Heart right ventricle (tissue), 16 donors: Measurements from ENCODE around the gene STXBP3. TPM values are rescaled to one million over a fixed set of nuclear protein-coding genes. Genes with fewer than 3 reads are reported as not detected.

Experiments
- ATAC-seq, 8 donors: fragments of 200-7000 bp; cut with Tn5 transposase; one replicate each; pipeline ENCODE4 v1.9.1; 2020; ENCODE audit warnings: mild to moderate bottlenecking in 8 of 8, moderate library complexity in 8 of 8, moderate number of reproducible peaks in 1 of 8
- DNase-seq, 2 donors: peaks; one replicate each; pipeline ENCODE4 v3.0.0-alpha.2; 2020
- H3K27ac ChIP-seq, 10 donors: fragments of 200-600 bp; sonication (generic) in 2 of 10; one replicate each; pipeline versions ENCODE4 v1.5.0 to v1.8.0; 2020 to 2022; ENCODE audit warnings: mild to moderate bottlenecking in 3 of 10
- H3K27me3 ChIP-seq, 7 donors: fragments of 200-600 bp; one replicate each; pipeline ENCODE4 v1.8.0; 2021 to 2022; ENCODE audit warnings: mild to moderate bottlenecking in 2 of 7
- H3K36me3 ChIP-seq, 9 donors: fragments of 200-600 bp; sonication (generic) in 1 of 9; one replicate each; pipeline versions ENCODE4 v1.5.0 to v1.8.0; 2020 to 2022; ENCODE audit warnings: mild to moderate bottlenecking in 2 of 9
- H3K4me1 ChIP-seq, 9 donors: fragments of 200-600 bp; sonication (generic) in 1 of 9; one replicate each; pipeline versions ENCODE4 v1.5.0 to v1.8.0; 2020 to 2022; ENCODE audit warnings: mild to moderate bottlenecking in 4 of 9
- H3K4me3 ChIP-seq, 10 donors: fragments of 200-600 bp; sonication (generic) in 2 of 10; one replicate each; pipeline versions ENCODE4 v1.5.0 to v1.8.0; 2020 to 2022; ENCODE audit warnings: mild to moderate bottlenecking in 7 of 10, moderate library complexity in 2 of 10
- H3K9me3 ChIP-seq, 11 donors: fragments of 200-600 bp in 10 of 11; sonication (generic) in 2 of 11; one replicate each; pipeline versions ENCODE4 v1.5.0 to v1.8.0; 2013 to 2022; ENCODE audit warnings: mild to moderate bottlenecking in 2 of 11, control low read depth in 1 of 11, moderate library complexity in 1 of 11
- WGBS, 2 donors: extraction: QIAGEN DNeasy Blood & Tissue Kit; methylation state at CpG; one replicate each; pipeline ENCODE4 v1.1.7; 2013; ENCODE audit warnings: inconsistent platforms in 1 of 2; 5-methylcytosine and 5-hydroxymethylcytosine counted together
- intact Hi-C, 10 donors: fragments of 100-400 bp; cut with DNase I; formaldehyde crosslinking; loops; one replicate each; pipeline versions ENCODE4 v1.11.1 to v1.14.2; 2022
- polyA plus RNA-seq, 2 donors: library from polyadenylated mRNA; stranded (reverse); fragments of 200-250 nt; gene quantifications; one replicate each; pipeline ENCODE4 v1.2.3, GENCODE V29; 2013
- total RNA-seq, 10 donors: library from RNA; stranded (reverse); fragmentation: NEBNext Ultra II Directional in 3 of 10; extraction: Animal tissue kit (Norgen Biotek cat#: 25700) in 3 of 10; gene quantifications; one replicate each; pipeline versions ENCODE4 v1.2.1 to v1.2.4, GENCODE V29; 2021 to 2023
- TF ChIP-seq, protein P1 (sequence below), 9 donors: fragments of 200-600 bp; sonication (generic) in 2 of 9; IDR thresholded peaks; one replicate each; pipeline versions ENCODE4 v1.5.0 to v1.8.0; 2021 to 2022; ENCODE audit warnings: antibody characterized with exemption in 9 of 9, mild to moderate bottlenecking in 5 of 9, moderate library complexity in 1 of 9
- donor health status: Arrhythmogenic right ventricular cardiomyopathy.
- donor health status: ischemic (EF 13 %, LVEDD 7.1; RV severe dilation, severe dysfunction).
- donor health status: healthy with polysubstance abuse.
- donor health status: DM: no; HTN: yes; CAD: no.
- donor health status: DM: no; HTN: no; CAD: no.
- donor health status: ischemic (EF 25% LVEDD 6.9; RV normal size, moderate dysfunction).
- donor health status: ischemic (EF 25% LVEDD 5.7; RV mildly dilated, moderate dysfunction).
- donor health status: healthy.
- donor health status: DM: yes; HTN: yes; CAD: no.
- donor health status: Ischemic cardiomyopathy.
- donor health status: ischemic (EF 35%, LVEDD 5.7; RV mildly dilated, moderate dysfunction).
- donor health status: nonischemic (EF 11% LVEDD 7.7; RV severe dilation, severe dysfunction).
- donor health status: DM: yes; HTN: yes; CAD: no.
- donor health status: PGD.
- donor health status: ischemic (EF 29% LVEDD 5.4; RV normal size, mild dysfunction).
- donor health status: nonischemic (EF 23%, LVEDD 6.1; RV moderate dilation, normal function).

The STXBP3 gene
- total and polyA plus RNA-seq, 12 donors, result 18.1 to 34.5 (median 22.9) TPM

DNA sequence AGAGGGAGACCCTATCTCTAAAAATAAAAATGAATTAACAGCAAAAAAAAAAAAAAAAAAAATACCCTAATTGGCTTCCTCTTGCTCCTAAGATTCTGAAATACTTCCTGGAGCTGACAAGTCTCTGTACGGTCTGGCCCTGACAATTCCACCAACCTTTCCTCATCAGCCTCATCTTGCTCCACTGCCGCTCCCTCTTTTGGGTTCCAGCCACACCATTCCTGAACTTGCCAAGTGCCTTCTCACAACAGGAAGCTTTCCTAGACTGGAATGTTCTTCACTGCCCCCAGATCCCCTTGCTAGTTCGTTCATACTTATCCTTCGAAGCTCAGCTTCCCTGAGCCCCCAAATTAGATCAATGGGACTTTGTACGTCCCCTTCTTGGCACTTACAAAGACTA, 73.4 kb downstream of the STXBP3 start:
- no peaks in the 10 kb centered on the region for H3K27me3 ChIP-seq
- 55 to 66% methylated on average over 5 of the region's 5 CpGs for WGBS, 2 donors
- no peak for DNase-seq
- peaks cover 0 to 27% (median 14%) of the 10 kb centered on the region in 9 donors for H3K4me1 ChIP-seq
- no peak overlapping the region for H3K4me3 ChIP-seq
- no peak overlapping the region for H3K27ac ChIP-seq
- intact Hi-C loops, result loop anchor here in 1 of 10 donors (10.0 kb wide), 1 partner anchor 125 kb away; the partner anchor contains the start of gene PRPF38B
- H3K36me3 ChIP-seq, result no peaks in the 10 kb centered on the region
- no peak for ATAC-seq
- TF ChIP-seq, protein P1, sequence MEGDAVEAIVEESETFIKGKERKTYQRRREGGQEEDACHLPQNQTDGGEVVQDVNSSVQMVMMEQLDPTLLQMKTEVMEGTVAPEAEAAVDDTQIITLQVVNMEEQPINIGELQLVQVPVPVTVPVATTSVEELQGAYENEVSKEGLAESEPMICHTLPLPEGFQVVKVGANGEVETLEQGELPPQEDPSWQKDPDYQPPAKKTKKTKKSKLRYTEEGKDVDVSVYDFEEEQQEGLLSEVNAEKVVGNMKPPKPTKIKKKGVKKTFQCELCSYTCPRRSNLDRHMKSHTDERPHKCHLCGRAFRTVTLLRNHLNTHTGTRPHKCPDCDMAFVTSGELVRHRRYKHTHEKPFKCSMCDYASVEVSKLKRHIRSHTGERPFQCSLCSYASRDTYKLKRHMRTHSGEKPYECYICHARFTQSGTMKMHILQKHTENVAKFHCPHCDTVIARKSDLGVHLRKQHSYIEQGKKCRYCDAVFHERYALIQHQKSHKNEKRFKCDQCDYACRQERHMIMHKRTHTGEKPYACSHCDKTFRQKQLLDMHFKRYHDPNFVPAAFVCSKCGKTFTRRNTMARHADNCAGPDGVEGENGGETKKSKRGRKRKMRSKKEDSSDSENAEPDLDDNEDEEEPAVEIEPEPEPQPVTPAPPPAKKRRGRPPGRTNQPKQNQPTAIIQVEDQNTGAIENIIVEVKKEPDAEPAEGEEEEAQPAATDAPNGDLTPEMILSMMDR (IDR thresholded peaks at IDR 0.05), result no peak
- peaks cover 0 to 3% (median 0%) of the 10 kb centered on the region in 11 donors for H3K9me3 ChIP-seq

DNA sequence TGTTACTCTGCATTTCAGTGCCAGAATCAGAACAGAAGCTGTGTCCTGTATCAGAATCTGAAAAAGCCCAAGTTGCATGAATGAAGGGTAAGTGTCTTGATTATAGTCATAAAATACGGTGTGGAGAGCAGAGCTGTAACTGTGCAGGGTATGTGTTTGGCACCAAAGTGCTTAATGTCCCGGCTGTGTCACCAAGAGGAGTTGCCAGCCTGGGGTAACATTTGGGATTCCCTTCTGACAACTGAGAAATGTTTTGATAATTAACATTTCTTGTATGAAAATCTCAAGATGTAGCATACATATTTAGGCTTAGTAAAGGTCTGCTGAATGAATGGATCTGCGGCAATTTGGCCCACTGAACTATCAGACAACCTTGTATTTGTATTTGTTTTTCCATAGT, 77.2 kb downstream of the STXBP3 start:
- H3K27me3 ChIP-seq, result no peaks in the 10 kb centered on the region
- ATAC-seq, result no peak
- TF ChIP-seq, protein P1 (IDR thresholded peaks at IDR 0.05), result no peak
- H3K4me3 ChIP-seq, result no peak overlapping the region
- H3K36me3 ChIP-seq, result no peaks in the 10 kb centered on the region
- peaks cover 0 to 9% (median 6%) of the 10 kb centered on the region in 9 donors for H3K4me1 ChIP-seq
- WGBS, 2 donors, result 79 to 94% methylated on average over 3 of the region's 3 CpGs
- no peak overlapping the region for H3K27ac ChIP-seq
- intact Hi-C loops, result no loop called here
- H3K9me3 ChIP-seq, result peaks cover 0 to 8% (median 0%) of the 10 kb centered on the region in 11 donors
- no peak for DNase-seq

DNA sequence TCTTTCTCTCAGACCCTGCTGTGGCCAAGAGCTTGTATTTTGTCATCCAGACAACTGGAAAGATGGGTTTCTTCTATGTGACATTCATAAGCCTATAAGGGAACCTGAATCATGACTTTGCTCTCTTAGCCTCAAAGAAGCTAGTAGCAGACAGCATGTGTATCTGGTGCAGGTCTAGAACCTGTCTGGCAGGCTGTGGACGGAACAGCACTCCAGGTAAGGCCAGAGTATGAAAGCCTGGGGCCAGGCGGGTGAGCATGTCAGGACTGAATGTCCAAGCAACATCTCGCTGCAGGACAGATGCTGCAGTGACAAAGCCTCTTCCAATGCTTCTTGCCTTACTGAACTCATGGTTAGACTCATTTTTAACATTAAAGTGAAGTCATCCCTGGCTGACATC, 77.6 kb downstream of the STXBP3 start:
- ATAC-seq (no peak), DNase-seq (no peak)
- no peak overlapping the region for H3K27ac ChIP-seq
- H3K4me3 ChIP-seq, result no peak overlapping the region
- H3K9me3 ChIP-seq, result peaks cover 0 to 8% (median 0%) of the 10 kb centered on the region in 11 donors
- H3K36me3 ChIP-seq, result no peaks in the 10 kb centered on the region
- H3K4me1 ChIP-seq, result peaks cover 0 to 13% (median 7%) of the 10 kb centered on the region in 9 donors
- H3K27me3 ChIP-seq, result no peaks in the 10 kb centered on the region
- WGBS, 2 donors, result 94 to 98% methylated on average over 3 of the region's 3 CpGs
- TF ChIP-seq, protein P1 (IDR thresholded peaks at IDR 0.05), result no peak
- intact Hi-C loops, result no loop called here

DNA sequence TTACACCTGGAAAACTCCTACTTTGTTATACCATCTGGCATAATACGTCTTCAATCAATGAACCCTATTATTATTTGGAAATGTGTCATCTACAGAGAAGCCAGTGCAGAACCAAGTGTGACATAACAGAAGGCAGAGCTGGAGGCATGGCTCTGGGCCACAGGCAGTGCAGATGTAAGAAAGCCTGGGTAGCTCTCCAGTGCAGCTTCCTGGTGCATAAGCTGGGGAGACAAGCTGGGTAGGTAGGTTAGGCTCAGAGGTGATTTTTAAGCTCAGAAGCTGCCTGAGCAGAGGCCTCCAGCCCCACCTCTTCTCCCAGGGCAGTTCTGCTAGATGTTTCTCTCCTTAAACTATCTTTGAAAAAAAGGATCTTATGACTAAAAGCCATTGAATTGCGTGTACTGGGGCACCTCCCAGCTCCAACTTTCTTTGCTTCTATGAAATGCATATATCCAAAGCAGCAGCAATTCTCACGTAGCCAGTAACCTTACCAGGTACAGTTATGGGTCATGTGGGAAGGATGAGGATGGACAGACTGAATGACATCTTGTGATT, 79.7 kb downstream of the STXBP3 start:
- ATAC-seq, result no peak
- 84 to 88% methylated on average over 3 of the region's 3 CpGs for WGBS, 2 donors
- TF ChIP-seq, protein P1 (IDR thresholded peaks at IDR 0.05), result no peak
- H3K27me3 ChIP-seq, result no peaks in the 10 kb centered on the region
- intact Hi-C loops, result loop anchor here in 2 of 10 donors (5.0 kb wide), 2 partner anchors 71 to 286 kb away; partner anchors contain the start of gene ELAPOR1 (in 1 of the 2)
- H3K4me3 ChIP-seq, result no peak overlapping the region
- no peak for DNase-seq
- peaks cover 0 to 8% (median 0%) of the 10 kb centered on the region in 11 donors for H3K9me3 ChIP-seq
- no peaks in the 10 kb centered on the region for H3K36me3 ChIP-seq
- peaks cover 0 to 34% (median 20%) of the 10 kb centered on the region in 9 donors for H3K4me1 ChIP-seq
- H3K27ac ChIP-seq, result no peak overlapping the region
